Activated B cell treated with CpG ODN at 0.5 μM for 24 hours (primary cell): ENCODE data around the gene TH. TPM values are rescaled to one million over a fixed set of nuclear protein-coding genes. Genes with fewer than 3 reads are reported as not detected.

Source experiments
- ATAC-seq: fragments of 200-7000 bp; cut with Tn5 transposase; one replicate; pipeline ENCODE4 v1.10.0; 2021; ENCODE audit warnings: low read depth, mild to moderate bottlenecking, moderate library complexity
- CTCF ChIA-PET: fragments of 350-600 bp; sonication (Branson Sonifier 250); formaldehyde crosslinking; loops from one replicate; lab custom pipeline; 2021; ENCODE audit warnings: antibody characterized with exemption; lab: Charles Lee
- POLR2A ChIA-PET: fragments of 350-600 bp; sonication (Branson Sonifier 250); formaldehyde crosslinking; loops from one replicate; lab custom pipeline; 2021; ENCODE audit warnings: antibody characterized with exemption; lab: Charles Lee
- DNase-seq: peaks from one replicate; pipeline ENCODE4 v3.0.0; 2022
- H3K27ac Mint-ChIP-seq: one replicate; pipeline ENCODE4 v1.8.0; 2020; ENCODE audit warnings: mixed read lengths
- H3K27me3 Mint-ChIP-seq: one replicate; pipeline ENCODE4 v1.8.0; 2021; ENCODE audit warnings: mixed read lengths
- H3K36me3 Mint-ChIP-seq: one replicate; pipeline ENCODE4 v1.8.0; 2021; ENCODE audit warnings: low read depth, mixed read lengths
- H3K4me1 Mint-ChIP-seq: one replicate; pipeline ENCODE4 v1.8.0; 2021; ENCODE audit warnings: mixed read lengths
- H3K4me3 Mint-ChIP-seq: one replicate; pipeline ENCODE4 v1.8.0; 2020; ENCODE audit warnings: mild to moderate bottlenecking, mixed read lengths
- H3K9me3 Mint-ChIP-seq: one replicate; pipeline ENCODE4 v1.8.0; 2020; ENCODE audit warnings: mixed read lengths
- intact Hi-C: fragments of 100-400 bp; cut with micrococcal nuclease; formaldehyde crosslinking; loops from one replicate; pipeline ENCODE4 v1.15.1; 2024
- total RNA-seq: library from RNA; stranded (reverse); gene quantifications from 2 replicates; pipeline ENCODE4 v1.2.3, GENCODE V29; 2022
- TF ChIP-seq, protein P1 (sequence below): fragments of 200-600 bp; IDR thresholded peaks from one replicate; pipeline ENCODE4 v1.8.0; 2022; ENCODE audit warnings: antibody characterized with exemption, mild to moderate bottlenecking

Gene TH
- total RNA-seq, 1 donor from 2014 or later, result not detected

- Mint-ChIP-seq H3K9me3 (no peaks in the 10 kb centered on the region), H3K4me3 (no peak overlapping the region), H3K36me3 (no peaks in the 10 kb centered on the region), H3K27ac (no peak overlapping the region), H3K27me3 (peaks cover 16% of the 10 kb centered on the region), H3K4me1 (peaks cover 12% of the 10 kb centered on the region)
- ChIA-PET CTCF (interaction anchor here (1.6 to 8.6 kb wide), 4 partner anchors 118 to 502 kb away, joined by 7 to 184 read pairs (median 72); no protein-coding TSS in a partner anchor), POLR2A (no interaction called here)
- TF ChIP-seq, protein P1, sequence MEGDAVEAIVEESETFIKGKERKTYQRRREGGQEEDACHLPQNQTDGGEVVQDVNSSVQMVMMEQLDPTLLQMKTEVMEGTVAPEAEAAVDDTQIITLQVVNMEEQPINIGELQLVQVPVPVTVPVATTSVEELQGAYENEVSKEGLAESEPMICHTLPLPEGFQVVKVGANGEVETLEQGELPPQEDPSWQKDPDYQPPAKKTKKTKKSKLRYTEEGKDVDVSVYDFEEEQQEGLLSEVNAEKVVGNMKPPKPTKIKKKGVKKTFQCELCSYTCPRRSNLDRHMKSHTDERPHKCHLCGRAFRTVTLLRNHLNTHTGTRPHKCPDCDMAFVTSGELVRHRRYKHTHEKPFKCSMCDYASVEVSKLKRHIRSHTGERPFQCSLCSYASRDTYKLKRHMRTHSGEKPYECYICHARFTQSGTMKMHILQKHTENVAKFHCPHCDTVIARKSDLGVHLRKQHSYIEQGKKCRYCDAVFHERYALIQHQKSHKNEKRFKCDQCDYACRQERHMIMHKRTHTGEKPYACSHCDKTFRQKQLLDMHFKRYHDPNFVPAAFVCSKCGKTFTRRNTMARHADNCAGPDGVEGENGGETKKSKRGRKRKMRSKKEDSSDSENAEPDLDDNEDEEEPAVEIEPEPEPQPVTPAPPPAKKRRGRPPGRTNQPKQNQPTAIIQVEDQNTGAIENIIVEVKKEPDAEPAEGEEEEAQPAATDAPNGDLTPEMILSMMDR, result no peak
- intact Hi-C loops, result no loop called here
- ATAC-seq (no peak), DNase-seq (no peak)
Observed at GRCh38 chr11:2154889-2155288, 16.7 kb downstream of the TH start.

GRCh38 chr11:2154195-2154585 lies 17.4 kb downstream of the TH start:
- no peak for ATAC-seq
- TF ChIP-seq, protein P1, result no peak
- Mint-ChIP-seq H3K27me3 (peaks cover 18% of the 10 kb centered on the region), H3K4me1 (peaks cover 12% of the 10 kb centered on the region), H3K27ac (no peak overlapping the region), H3K4me3 (no peak overlapping the region), H3K36me3 (no peaks in the 10 kb centered on the region), H3K9me3 (no peaks in the 10 kb centered on the region)
- ChIA-PET POLR2A (no interaction called here), CTCF (interaction anchor here (0.7 to 8.6 kb wide), 4 partner anchors 117 to 501 kb away, joined by 3 to 184 read pairs (median 70); no protein-coding TSS in a partner anchor)
- no peak for DNase-seq
- intact Hi-C loops, result no loop called here

- intact Hi-C loops, result no loop called here
- H3K36me3 Mint-ChIP-seq, result no peaks in the 10 kb centered on the region
- ATAC-seq, result no peak
- TF ChIP-seq, protein P1, result no peak
- H3K27ac Mint-ChIP-seq, result no peak overlapping the region
- ChIA-PET POLR2A (no interaction called here), CTCF (interaction anchor here (0.7 to 8.6 kb wide), 4 partner anchors 116 to 501 kb away, joined by 3 to 184 read pairs (median 70); no protein-coding TSS in a partner anchor)
- H3K4me1 Mint-ChIP-seq, result peaks cover 12% of the 10 kb centered on the region
- H3K4me3 Mint-ChIP-seq, result no peak overlapping the region
- DNase-seq, result no peak
- H3K9me3 Mint-ChIP-seq, result no peaks in the 10 kb centered on the region
- H3K27me3 Mint-ChIP-seq, result peaks cover 23% of the 10 kb centered on the region
Observed at GRCh38 chr11:2153581-2154194, 17.9 kb downstream of the TH start.

- ATAC-seq (peak; percentile 87), DNase-seq (peak; percentile 68)
- no peaks in the 10 kb centered on the region for H3K36me3 Mint-ChIP-seq
- H3K4me1 Mint-ChIP-seq, result peaks cover 12% of the 10 kb centered on the region
- peak overlapping the region; percentile 15 for H3K4me3 Mint-ChIP-seq
- no peak overlapping the region for H3K27ac Mint-ChIP-seq
- H3K27me3 Mint-ChIP-seq, result peaks cover 35% of the 10 kb centered on the region
- intact Hi-C loops, result loop anchor here (1.0 to 2.0 kb wide), 4 partner anchors 269 to 499 kb away; no protein-coding TSS in a partner anchor
- TF ChIP-seq, protein P1, result peak; percentile 79
- no peaks in the 10 kb centered on the region for H3K9me3 Mint-ChIP-seq
- ChIA-PET CTCF (interaction anchor here (0.6 to 8.6 kb wide), 37 partner anchors 11 to 501 kb away, joined by 3 to 184 read pairs (median 4); partner anchors contain the start of genes C11orf21, TNNI2 and TSPAN32), POLR2A (interaction anchor here (1.0 to 2.5 kb wide), 4 partner anchors 9 to 458 kb away, joined by 3 to 14 read pairs (median 5); no protein-coding TSS in a partner anchor)
Observed at GRCh38 chr11:2151500-2152257, 19.9 kb downstream of the TH start.
